ENCODE results near the gene USP21. TPM values are rescaled to one million over a fixed set of nuclear protein-coding genes. Genes with fewer than 3 reads are reported as not detected.

The USP21 gene
- total and polyA plus RNA-seq, 8 donors, result 7.9 to 25.3 (median 11.2) TPM

- peaks cover 4 to 50% (median 18%) of the 10 kb centered on the region in 3 donors for H3K36me3 ChIP-seq
- DNase-seq, result no peak
- intact Hi-C loops (cut with DNase I), result no loop called here
- ATAC-seq, result peak in 1 of 4 donors; percentile 19
- no peaks in the 10 kb centered on the region for H3K4me1 ChIP-seq
- TF ChIP-seq CTCF (IDR thresholded peaks at IDR 0.05), result no peak
- no peak overlapping the region for H3K4me3 ChIP-seq
- H3K9me3 ChIP-seq, result no peaks in the 10 kb centered on the region
- H3K27ac ChIP-seq, result peak overlapping the region in 2 of 4 donors; percentile 20 to 47
- no peak for FAIRE-seq
- WGBS, 2 donors, result 90 to 94% methylated on average over 9 of the region's 9 CpGs
- H3K27me3 ChIP-seq, result no peaks in the 10 kb centered on the region
These were observed 55.1 kb downstream of the USP21 start for GRCh38 chr1:161214369-161214768.

- intact Hi-C loops (cut with DNase I), result no loop called here
- H3K9me3 ChIP-seq, result no peaks in the 10 kb centered on the region
- H3K27ac ChIP-seq, result peak within 1 kb of the TSS in 2 of 4 donors; percentile 20 to 47
- no peaks in the 10 kb centered on the region for H3K27me3 ChIP-seq
- peaks cover 4 to 46% (median 18%) of the 10 kb centered on the region in 3 donors for H3K36me3 ChIP-seq
- no peaks in the 10 kb centered on the region for H3K4me1 ChIP-seq
- TF ChIP-seq CTCF (IDR thresholded peaks at IDR 0.05), result no peak
- WGBS, 2 donors, result 87 to 88% methylated on average over 10 of the region's 10 CpGs
- peak within 1 kb of the TSS in 1 of 4 donors; percentile 12 for H3K4me3 ChIP-seq
- no peak for FAIRE-seq
- ATAC-seq, result peak in 3 of 4 donors; percentile 33 to 59 (median 58)
- DNase-seq, result peak in 1 of 6 donors; percentile 59
These were observed 55.8 kb downstream of the USP21 start, which contains the start of gene FCER1G for GRCh38 chr1:161215076-161215475. TSS of gene FCER1G (plus strand) at chr1:161215295. CDS start at chr1:161215322, 27 bp downstream.

Other genes starting within 250 kb of the USP21 start
- gene ITLN2, start 204.7 kb upstream of the USP21 start, total RNA-seq, result not detected
- gene ITLN2, start 204.7 kb upstream of the USP21 start, polyA plus RNA-seq, result under 1 TPM in 1 of 2 donors, not detected in 1; 0.19 TPM
- gene F11R, start 138.3 kb upstream of the USP21 start, total RNA-seq, result 10 to 100 TPM; 30.0 to 59.5 (median 38.2) TPM
- 10 to 100 TPM; 22.7 to 23.6 TPM for gene F11R, start 138.3 kb upstream of the USP21 start, polyA plus RNA-seq
- 10 to 100 TPM; 24.8 to 43.8 (median 32.1) TPM for gene TSTD1, start 120.5 kb upstream of the USP21 start, total RNA-seq
- 100 to 1,000 TPM in 1 of 2 donors, 10 to 100 TPM in 1; 69.0 to 131 TPM for gene TSTD1, start 120.5 kb upstream of the USP21 start, polyA plus RNA-seq
- gene USF1, start 113.5 kb upstream of the USP21 start, total RNA-seq, result 10 to 100 TPM; 15.8 to 33.2 (median 21.7) TPM
- 100 to 1,000 TPM in 1 of 2 donors, 10 to 100 TPM in 1; 89.4 to 118 TPM for gene USF1, start 113.5 kb upstream of the USP21 start, polyA plus RNA-seq
- gene ARHGAP30, start 89.6 kb upstream of the USP21 start, total RNA-seq, result 1 to 10 TPM in 4 of 6 donors, under 1 TPM in 2; 0.43 to 9.1 (median 1.9) TPM
- 1 to 10 TPM in 1 of 2 donors, under 1 TPM in 1; 0.70 to 2.0 TPM for gene ARHGAP30, start 89.6 kb upstream of the USP21 start, polyA plus RNA-seq
- 1 to 10 TPM; 1.7 to 9.3 (median 3.5) TPM for gene NECTIN4, start 69.9 kb upstream of the USP21 start, total RNA-seq
- gene NECTIN4, start 69.9 kb upstream of the USP21 start, polyA plus RNA-seq, result 1 to 10 TPM; 2.1 to 2.7 TPM
- 1 to 10 TPM; 3.2 to 7.9 (median 6.2) TPM for gene KLHDC9, start 61.1 kb upstream of the USP21 start, total RNA-seq
- gene KLHDC9, start 61.1 kb upstream of the USP21 start, polyA plus RNA-seq, result 10 to 100 TPM in 1 of 2 donors, 1 to 10 TPM in 1; 8.6 to 19.3 TPM
- 10 to 100 TPM in 5 of 6 donors, 1 to 10 TPM in 1; 9.8 to 24.8 (median 18.0) TPM for gene PFDN2, start 41.5 kb upstream of the USP21 start, total RNA-seq
- gene PFDN2, start 41.5 kb upstream of the USP21 start, polyA plus RNA-seq, result 10 to 100 TPM; 63.8 to 91.6 TPM
- 10 to 100 TPM; 17.9 to 25.1 (median 19.9) TPM for gene NIT1, start 41.4 kb upstream of the USP21 start, total RNA-seq
- 10 to 100 TPM; 27.7 to 48.4 TPM for gene NIT1, start 41.4 kb upstream of the USP21 start, polyA plus RNA-seq
- gene DEDD, start 26.8 kb upstream of the USP21 start, total RNA-seq, result 10 to 100 TPM; 12.4 to 20.8 (median 15.6) TPM
- gene DEDD, start 26.8 kb upstream of the USP21 start, polyA plus RNA-seq, result 10 to 100 TPM; 11.1 to 19.7 TPM
- gene UFC1, start 5.5 kb upstream of the USP21 start, total RNA-seq, result 10 to 100 TPM; 59.5 to 80.7 (median 70.4) TPM
- gene UFC1, start 5.5 kb upstream of the USP21 start, polyA plus RNA-seq, result 100 to 1,000 TPM in 1 of 2 donors, 10 to 100 TPM in 1; 78.4 to 107 TPM
- 10 to 100 TPM in 3 of 6 donors, 1 to 10 TPM in 3; 7.4 to 14.3 (median 10.2) TPM for gene PPOX, start 6.9 kb downstream of the USP21 start, total RNA-seq
- 10 to 100 TPM; 42.0 to 56.4 TPM for gene PPOX, start 6.9 kb downstream of the USP21 start, polyA plus RNA-seq
- 10 to 100 TPM; 14.8 to 22.0 (median 19.0) TPM for gene B4GALT3, start 18.0 kb downstream of the USP21 start, total RNA-seq
- 10 to 100 TPM; 29.7 to 35.6 TPM for gene B4GALT3, start 18.0 kb downstream of the USP21 start, polyA plus RNA-seq
- 1 to 10 TPM; 2.7 to 6.6 (median 4.8) TPM for gene ADAMTS4, start 39.6 kb downstream of the USP21 start, total RNA-seq
- 1 to 10 TPM; 3.7 to 3.9 TPM for gene ADAMTS4, start 39.6 kb downstream of the USP21 start, polyA plus RNA-seq
- 10 to 100 TPM; 26.7 to 44.4 (median 31.1) TPM for gene NDUFS2, start 42.9 kb downstream of the USP21 start, total RNA-seq
- gene NDUFS2, start 42.9 kb downstream of the USP21 start, polyA plus RNA-seq, result 10 to 100 TPM; 29.3 to 56.8 TPM
- 10 to 100 TPM in 3 of 6 donors, 1 to 10 TPM in 3; 1.3 to 25.0 (median 6.5) TPM for gene FCER1G, start 55.8 kb downstream of the USP21 start, total RNA-seq
- 10 to 100 TPM; 12.8 to 16.2 TPM for gene FCER1G, start 55.8 kb downstream of the USP21 start, polyA plus RNA-seq
- gene APOA2, start 64.1 kb downstream of the USP21 start, total RNA-seq, result 1 to 10 TPM in 1 of 6 donors, not detected in 5; 3.2 TPM
- gene APOA2, start 64.1 kb downstream of the USP21 start, polyA plus RNA-seq, result not detected
- gene TOMM40L, start 66.6 kb downstream of the USP21 start, total RNA-seq, result 1 to 10 TPM; 1.4 to 5.6 (median 2.6) TPM
- gene TOMM40L, start 66.6 kb downstream of the USP21 start, polyA plus RNA-seq, result 1 to 10 TPM; 3.3 to 4.3 TPM
- gene NR1I3, start 78.7 kb downstream of the USP21 start, total RNA-seq, result not detected
- under 1 TPM in 1 of 2 donors, not detected in 1; 0.15 TPM for gene NR1I3, start 78.7 kb downstream of the USP21 start, polyA plus RNA-seq
- under 1 TPM in 3 of 6 donors, not detected in 3; 0.08 to 0.23 (median 0.13) TPM for gene PCP4L1, start 99.2 kb downstream of the USP21 start, total RNA-seq
- under 1 TPM in 1 of 2 donors, not detected in 1; 0.15 TPM for gene PCP4L1, start 99.2 kb downstream of the USP21 start, polyA plus RNA-seq
- gene MPZ, start 150.5 kb downstream of the USP21 start, total RNA-seq, result 1 to 10 TPM in 4 of 6 donors, under 1 TPM in 2; 0.51 to 2.1 (median 1.4) TPM
- gene MPZ, start 150.5 kb downstream of the USP21 start, polyA plus RNA-seq, result 1 to 10 TPM; 1.3 to 2.8 TPM
- gene SDHC, start 154.9 kb downstream of the USP21 start, total RNA-seq, result 10 to 100 TPM; 38.7 to 91.4 (median 58.8) TPM
- gene SDHC, start 154.9 kb downstream of the USP21 start, polyA plus RNA-seq, result 10 to 100 TPM; 18.2 to 64.6 TPM
- under 1 TPM in 1 of 6 donors, not detected in 5; 0.47 TPM for gene CFAP126, start 208.4 kb downstream of the USP21 start, total RNA-seq
- under 1 TPM; 0.34 to 0.87 TPM for gene CFAP126, start 208.4 kb downstream of the USP21 start, polyA plus RNA-seq